Panc1 (cell line): Measurements from ENCODE around the gene GM2A. TPM values are rescaled to one million over a fixed set of nuclear protein-coding genes. Genes with fewer than 3 reads are reported as not detected.

ENCODE experiments used
- ATAC-seq: fragments of 200-7000 bp; cut with Tn5 transposase; 2 replicates; pipeline ENCODE4 v1.9.1; 2020; ENCODE audit warnings: mild to moderate bottlenecking, moderate library complexity
- BruUV-seq: library from RNA; stranded (reverse); fragments of 400-500 nt; replicated peaks from 2 replicates; lab custom pipeline; 2021; lab: Mats Ljungman, UMichigan
- CTCF ChIA-PET: fragments of 300-600 bp; sonication (Branson Sonifier 250); formaldehyde crosslinking; loops from one replicate; lab custom pipeline; 2022; ENCODE audit warnings: antibody characterized with exemption; lab: Charles Lee
- POLR2A ChIA-PET: fragments of 300-600 bp; sonication (Branson Sonifier 250); formaldehyde crosslinking; loops from one replicate; lab custom pipeline; 2022; ENCODE audit warnings: antibody characterized with exemption; lab: Charles Lee
- DNase-seq: peaks from one replicate; pipeline ENCODE4 v3.0.0-alpha.2; 2010; ENCODE audit warnings: low read depth, low spot score
- H3K27ac ChIP-seq: 2 replicates; pipeline ENCODE4 v1.5.1; 2011; ENCODE audit warnings: mild to moderate bottlenecking, low read length, inconsistent platforms
- H3K27me3 ChIP-seq: fragments of 200-500 bp; sonication (Bioruptor generic); 2 replicates; pipeline ENCODE4 v1.6.0; 2014; ENCODE audit warnings: low read length, inconsistent platforms; ENCODE audit not compliant: control insufficient read depth, insufficient read depth
- H3K36me3 ChIP-seq: fragments of 200-500 bp; sonication (Bioruptor generic); 2 replicates; pipeline ENCODE4 v1.5.1; 2014; ENCODE audit warnings: inconsistent platforms, mild to moderate bottlenecking, low read length, moderate library complexity; ENCODE audit not compliant: control insufficient read depth, insufficient read depth
- H3K4me1 ChIP-seq: 2 replicates; pipeline ENCODE4 v1.5.1; 2011; ENCODE audit warnings: inconsistent platforms, mild to moderate bottlenecking, low read length, moderate library complexity; ENCODE audit not compliant: control insufficient read depth, insufficient read depth
- H3K4me3 ChIP-seq, 2 experiments: 2 replicates each; pipeline ENCODE4 v1.5.1; 2011 to 2012; ENCODE audit warnings: low read depth in 2 of 2, low read length in 2 of 2, mild to moderate bottlenecking in 2 of 2, inconsistent platforms in 1 of 2, moderate library complexity in 1 of 2
- H3K9me3 ChIP-seq: fragments of 200-500 bp; sonication (Bioruptor generic); 2 replicates; pipeline ENCODE4 v1.5.1; 2014; ENCODE audit warnings: low read depth, mild to moderate bottlenecking, inconsistent platforms, low read length, moderate library complexity; ENCODE audit not compliant: control insufficient read depth, insufficient read depth
- CTCF ChIP-seq: fragments of 450-650 bp; IDR thresholded peaks from 2 replicates; pipeline ENCODE4 v1.5.1; 2017; ENCODE audit warnings: mild to moderate bottlenecking
- POLR2AphosphoS5 ChIP-seq: IDR thresholded peaks from 2 replicates; pipeline ENCODE4 v1.6.1; 2012; ENCODE audit warnings: mild to moderate bottlenecking, low read depth, low read length, moderate library complexity
- REST ChIP-seq, 2 experiments: IDR thresholded peaks; 2 replicates each; pipeline ENCODE4 v1.6.1; 2011 to 2012; ENCODE audit warnings: low read depth in 2 of 2, control low read depth in 1 of 2, low read length in 1 of 2, mild to moderate bottlenecking in 1 of 2, moderate library complexity in 1 of 2; ENCODE audit not compliant: insufficient read depth in 1 of 2
- SIN3A ChIP-seq: IDR thresholded peaks from 2 replicates; pipeline ENCODE4 v1.6.1; 2012; ENCODE audit warnings: low read depth, mild to moderate bottlenecking, low read length, moderate library complexity, borderline replicate concordance; ENCODE audit not compliant: insufficient read depth
- TCF7L2 ChIP-seq: IDR thresholded peaks from 2 replicates; pipeline ENCODE4 v1.6.1; 2011; ENCODE audit warnings: mild to moderate bottlenecking, low read depth, low read length, inconsistent platforms
- in situ Hi-C: cut with HindIII; loops from 2 replicates; pipeline ENCODE4 v1.10.0; 2016; ENCODE audit warnings: low sequenced_read_pairs, low pct_unique_long_range_greater_than_20kb
- intact Hi-C: fragments of 100-400 bp; cut with micrococcal nuclease; formaldehyde crosslinking; loops from one replicate; pipeline ENCODE4 v1.10.0; 2022; ENCODE audit not compliant: unreplicated experiment
- total RNA-seq: library from RNA; stranded (reverse); gene quantifications from one replicate; pipeline ENCODE4 v1.2.1, GENCODE V29; 2021; ENCODE audit not compliant: unreplicated experiment

GM2A gene
- total RNA-seq, 1 experiment from 2014 or later = 40.7 TPM

- no peak overlapping the region for H3K4me3 ChIP-seq
- H3K4me1 ChIP-seq = peaks cover 3% of the 10 kb centered on the region; the same call in 1 of the 2 replicates
- ChIA-PET POLR2A (no interaction called here), CTCF (no interaction called here)
- BruUV-seq = no TSS peak
- ATAC-seq (no peak), DNase-seq (no peak)
- in situ Hi-C loops (no loop called here), intact Hi-C loops (no loop called here)
- no peaks in the 10 kb centered on the region for H3K36me3 ChIP-seq
- no peaks in the 10 kb centered on the region for H3K9me3 ChIP-seq
- no peaks in the 10 kb centered on the region; the same call in 1 of the 2 replicates for H3K27me3 ChIP-seq
- no peak for TF ChIP-seq REST (IDR thresholded peaks at IDR 0.05; ENCODE audit: insufficient read depth in 1 of 2, low read depth in 2 of 2, low read length in 1 of 2)
- no peak for TF ChIP-seq CTCF
- TF ChIP-seq POLR2AphosphoS5 = no peak
- no peak for TF ChIP-seq TCF7L2
- no peak for TF ChIP-seq SIN3A
- no peak overlapping the region for H3K27ac ChIP-seq
Observed at GRCh38 chr5:151221574-151221973, 31.4 kb upstream of the GM2A start.

- Histone ChIP-seq H3K9me3 (no peaks in the 10 kb centered on the region), H3K36me3 (no peaks in the 10 kb centered on the region), H3K4me3 (no peak overlapping the region), H3K4me1 (peaks cover 3% of the 10 kb centered on the region; the same call in 1 of the 2 replicates), H3K27me3 (no peaks in the 10 kb centered on the region; the same call in 1 of the 2 replicates), H3K27ac (no peak overlapping the region)
- ChIA-PET POLR2A (no interaction called here), CTCF (no interaction called here)
- in situ Hi-C loops (no loop called here), intact Hi-C loops (no loop called here)
- no peak for TF ChIP-seq TCF7L2
- TF ChIP-seq REST (IDR thresholded peaks at IDR 0.05; ENCODE audit: insufficient read depth in 1 of 2, low read depth in 2 of 2, low read length in 1 of 2) = no peak
- no peak for TF ChIP-seq SIN3A
- TF ChIP-seq CTCF = no peak
- no peak for TF ChIP-seq POLR2AphosphoS5
- DNase-seq = no peak
- BruUV-seq = no TSS peak
- no peak for ATAC-seq
Observed at GRCh38 chr5:151222054-151222789, 30.8 kb upstream of the GM2A start.
